D721Med (cell line): ENCODE measurements around the gene KCNQ2.

Source experiments
- DNase-seq: peaks from one replicate; pipeline ENCODE4 v3.0.0; 2011; ENCODE audit warnings: low spot score; ENCODE audit not compliant: insufficient read length
- FAIRE-seq: peaks from 2 replicates; lab custom pipeline; 2011; peaks lifted over from hg19 to GRCh38; lab: Jason Lieb, UNC
- CTCF ChIP-seq: IDR thresholded peaks from 2 replicates; pipeline ENCODE4 v1.5.1; 2012; ENCODE audit warnings: mild to moderate bottlenecking, control low read depth; ENCODE audit not compliant: insufficient read depth; ENCODE audit errors: missing control alignments

The KCNQ2 gene

DNA sequence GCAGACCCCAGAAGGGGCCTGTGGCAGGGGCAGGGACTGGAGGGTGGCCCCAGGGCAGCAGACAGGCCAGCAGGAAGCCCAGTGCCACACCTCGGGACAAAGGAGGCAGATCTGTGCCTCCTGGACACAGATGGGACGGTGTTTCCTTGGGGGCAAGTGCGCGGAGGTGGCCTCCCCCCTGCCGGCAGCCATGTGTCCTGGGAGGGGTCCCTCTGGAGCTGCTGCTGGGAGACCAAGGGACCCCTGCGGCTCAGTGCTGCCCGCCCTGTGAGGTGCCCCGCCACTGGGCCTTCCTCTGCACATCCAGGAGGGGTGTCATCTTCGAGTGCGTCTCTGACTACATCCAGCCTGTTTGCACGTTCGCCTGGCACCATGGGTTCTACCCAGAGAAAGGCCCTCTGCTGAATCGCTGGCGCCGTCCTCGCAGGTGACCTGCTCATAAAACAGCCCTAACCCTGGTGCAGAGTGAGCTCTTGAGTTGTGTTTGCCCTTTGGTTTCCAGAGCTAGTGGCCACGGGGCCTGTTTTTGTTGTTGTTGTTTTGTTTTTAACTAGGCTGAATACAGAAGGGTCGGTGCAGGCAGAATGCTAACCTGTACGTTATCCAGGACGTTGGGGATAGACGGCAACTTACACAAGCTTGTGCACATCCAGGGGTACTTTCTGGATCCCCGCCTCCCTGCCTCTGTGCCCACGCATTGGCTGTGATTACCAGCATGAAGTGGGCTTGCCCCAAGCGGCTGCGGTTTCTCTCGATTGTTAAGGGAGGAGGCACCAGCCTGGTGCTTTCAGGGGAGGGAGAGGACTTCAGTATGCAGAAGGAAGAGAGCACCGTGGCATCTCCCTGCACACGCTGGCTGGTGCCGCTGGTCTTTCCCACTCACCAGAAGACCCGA, 1.3 kb upstream of the KCNQ2 start:
- TF ChIP-seq CTCF: no peak
- FAIRE-seq (no peak), DNase-seq (no peak)

GRCh38 chr20:63472862-63473390, 471 bp upstream of the KCNQ2 start:
- TF ChIP-seq CTCF: no peak
- FAIRE-seq (no peak), DNase-seq (no peak)

DNA sequence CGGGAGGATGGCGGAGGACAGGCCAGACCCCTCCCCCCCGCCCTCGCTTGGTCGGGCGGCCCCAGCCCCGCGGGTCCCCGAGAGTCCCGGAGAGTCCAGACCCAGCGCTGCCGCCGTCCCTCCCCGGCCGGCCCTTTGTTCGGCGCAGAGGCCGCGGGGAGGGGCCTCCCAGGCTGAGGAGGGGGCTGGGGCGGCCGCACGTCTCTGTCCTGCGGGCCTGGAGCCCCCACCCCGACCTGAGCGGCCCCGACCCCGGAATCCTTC, 806 bp downstream of the KCNQ2 start:
- no peak for FAIRE-seq
- no peak for TF ChIP-seq CTCF
- no peak for DNase-seq

GRCh38 chr20:63471002-63471716, 1.3 kb downstream of the KCNQ2 start:
- TF ChIP-seq CTCF: no peak
- DNase-seq: no peak
- no peak for FAIRE-seq

- FAIRE-seq (no peak), DNase-seq (no peak)
- TF ChIP-seq CTCF: no peak
These were observed 2.0 kb downstream of the KCNQ2 start for GRCh38 chr20:63470410-63470809.

DNA sequence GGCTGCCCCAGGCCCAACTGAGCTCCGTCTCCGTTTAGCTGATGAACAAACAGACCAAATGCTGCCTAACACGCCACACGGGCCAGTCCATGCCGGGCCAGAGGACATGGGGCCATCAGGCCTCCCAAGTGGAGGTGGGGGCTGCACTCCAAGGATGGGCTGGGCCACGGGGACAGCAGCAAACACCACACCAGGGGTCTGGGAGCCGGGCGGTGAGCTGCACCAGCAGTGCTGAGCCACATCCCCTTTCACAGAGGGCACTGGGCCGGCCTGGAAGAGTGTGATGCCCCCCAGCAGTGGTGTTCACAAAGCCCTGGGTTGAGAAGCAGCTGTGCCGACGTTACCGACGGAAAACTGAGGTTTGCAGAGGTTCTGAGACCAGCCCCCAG, 2.7 kb downstream of the KCNQ2 start:
- FAIRE-seq: no peak
- DNase-seq: no peak

More for the DNA sequence above, 2.7 kb downstream of the KCNQ2 start:
- no peak for TF ChIP-seq CTCF
